Activated T-helper 1 cell treated with anti-CD3 and anti-CD28 coated beads, Interleukin-12 subunit alpha, Interleukin-12 subunit beta, Interleukin-2, Interleukin-4 antibody, amounts not matched to agents 30 ng/mL and 10 ng/mL and 1 ng/mL, durations not matched to agents 14 hours and 24 hours and 36 hours (primary cell): Measurements from ENCODE around the gene PIGR. TPM values are rescaled to one million over a fixed set of nuclear protein-coding genes. Genes with fewer than 3 reads are reported as not detected.

Experiments used
- DNase-seq: peaks from one replicate; pipeline ENCODE4 v3.0.0; 2021; ENCODE audit warnings: low spot score
- H3K27ac Mint-ChIP-seq: one replicate; pipeline ENCODE4 v1.8.0; 2021; ENCODE audit warnings: mild to moderate bottlenecking, mixed read lengths
- H3K27me3 Mint-ChIP-seq: one replicate; pipeline ENCODE4 v1.8.0; 2022; ENCODE audit warnings: mild to moderate bottlenecking, moderate library complexity, mixed read lengths; ENCODE audit not compliant: insufficient read depth
- H3K36me3 Mint-ChIP-seq: one replicate; pipeline ENCODE4 v1.8.0; 2021; ENCODE audit warnings: low read depth, mixed read lengths
- H3K4me1 Mint-ChIP-seq: one replicate; pipeline ENCODE4 v1.8.0; 2021; ENCODE audit warnings: low read depth, mixed read lengths
- H3K4me3 Mint-ChIP-seq: one replicate; pipeline ENCODE4 v1.8.0; 2021; ENCODE audit warnings: mild to moderate bottlenecking, moderate library complexity, mixed read lengths
- H3K9me3 Mint-ChIP-seq: one replicate; pipeline ENCODE4 v1.8.0; 2021; ENCODE audit warnings: mixed read lengths
- intact Hi-C: fragments of 100-400 bp; cut with micrococcal nuclease; formaldehyde crosslinking; loops from one replicate; pipeline ENCODE4 v1.15.1; 2024
- total RNA-seq: library from RNA; stranded (reverse); gene quantifications from 2 replicates; pipeline ENCODE4 v1.2.3, GENCODE V29; 2022

PIGR gene
- total RNA-seq, 1 donor from 2014 or later: not detected

GRCh38 chr1:206971029-206971655, 24.9 kb upstream of the PIGR start:
- Mint-ChIP-seq H3K36me3 (no peaks in the 10 kb centered on the region), H3K27ac (no peak overlapping the region), H3K27me3 (peaks cover 25% of the 10 kb centered on the region), H3K4me1 (peaks cover 23% of the 10 kb centered on the region), H3K4me3 (no peak overlapping the region), H3K9me3 (no peaks in the 10 kb centered on the region)
- intact Hi-C loops: no loop called here
- no peak for DNase-seq

GRCh38 chr1:206970446-206970845, 24.2 kb upstream of the PIGR start, which contains the start of gene FCAMR:
TSS of gene FCAMR (minus strand) at chr1:206970460. CDS start at chr1:206970125, 335 bp downstream.
- H3K4me1 Mint-ChIP-seq: peaks cover 30% of the 10 kb centered on the region
- DNase-seq: no peak

GRCh38 chr1:206969090-206969489, 22.8 kb upstream of the PIGR start:
- no peaks in the 10 kb centered on the region for H3K36me3 Mint-ChIP-seq
- H3K4me1 Mint-ChIP-seq: peaks cover 32% of the 10 kb centered on the region
- H3K9me3 Mint-ChIP-seq: no peaks in the 10 kb centered on the region
- no peak overlapping the region for H3K27ac Mint-ChIP-seq
- DNase-seq: no peak
- H3K27me3 Mint-ChIP-seq: peaks cover 25% of the 10 kb centered on the region
- intact Hi-C loops: no loop called here
- no peak overlapping the region for H3K4me3 Mint-ChIP-seq

More at GRCh38 chr1:206970446-206970845, 24.2 kb upstream of the PIGR start, which contains the start of gene FCAMR:
- Mint-ChIP-seq H3K27ac (no peak within 1 kb of the TSS), H3K36me3 (no peaks in the 10 kb centered on the region), H3K4me3 (no peak within 1 kb of the TSS), H3K9me3 (no peaks in the 10 kb centered on the region), H3K27me3 (peaks cover 25% of the 10 kb centered on the region)
- intact Hi-C loops: no loop called here

- peaks cover 3% of the 10 kb centered on the region for H3K36me3 Mint-ChIP-seq
- DNase-seq: no peak
- H3K27ac Mint-ChIP-seq: peak overlapping the region; percentile 49
- peaks cover 44% of the 10 kb centered on the region for H3K4me1 Mint-ChIP-seq
- H3K27me3 Mint-ChIP-seq: peaks cover 19% of the 10 kb centered on the region
- intact Hi-C loops: no loop called here
- H3K9me3 Mint-ChIP-seq: no peaks in the 10 kb centered on the region
- H3K4me3 Mint-ChIP-seq: peak overlapping the region; percentile 64
These were observed 21.0 kb upstream of the PIGR start for GRCh38 chr1:206967096-206967849.

GRCh38 chr1:206965781-206966180, 19.5 kb upstream of the PIGR start:
- no peak for DNase-seq
- Mint-ChIP-seq H3K9me3 (no peaks in the 10 kb centered on the region), H3K27me3 (peaks cover 16% of the 10 kb centered on the region), H3K4me1 (peaks cover 50% of the 10 kb centered on the region), H3K27ac (no peak overlapping the region), H3K36me3 (peaks cover 3% of the 10 kb centered on the region), H3K4me3 (no peak overlapping the region)
- intact Hi-C loops: no loop called here

- H3K9me3 Mint-ChIP-seq: no peaks in the 10 kb centered on the region
- intact Hi-C loops: no loop called here
- peaks cover 50% of the 10 kb centered on the region for H3K4me1 Mint-ChIP-seq
These were observed 17.5 kb upstream of the PIGR start for GRCh38 chr1:206963740-206964139.

GRCh38 chr1:206963119-206963712, 16.9 kb upstream of the PIGR start:
- Mint-ChIP-seq H3K4me3 (no peak overlapping the region), H3K27me3 (no peaks in the 10 kb centered on the region), H3K27ac (no peak overlapping the region), H3K9me3 (no peaks in the 10 kb centered on the region), H3K36me3 (peaks cover 3% of the 10 kb centered on the region), H3K4me1 (peaks cover 44% of the 10 kb centered on the region)
- DNase-seq: no peak
- intact Hi-C loops: no loop called here

More at GRCh38 chr1:206963740-206964139, 17.5 kb upstream of the PIGR start:
- H3K27ac Mint-ChIP-seq: no peak overlapping the region
- H3K4me3 Mint-ChIP-seq: no peak overlapping the region
- DNase-seq: no peak
- peaks cover 1% of the 10 kb centered on the region for H3K27me3 Mint-ChIP-seq
- peaks cover 3% of the 10 kb centered on the region for H3K36me3 Mint-ChIP-seq

- Mint-ChIP-seq H3K4me1 (peaks cover 35% of the 10 kb centered on the region), H3K9me3 (no peaks in the 10 kb centered on the region), H3K27me3 (no peaks in the 10 kb centered on the region), H3K36me3 (peaks cover 3% of the 10 kb centered on the region), H3K4me3 (no peak overlapping the region), H3K27ac (peak overlapping the region; percentile 11)
- intact Hi-C loops: no loop called here
- no peak for DNase-seq
These were observed 16.0 kb upstream of the PIGR start for GRCh38 chr1:206962272-206962671.

- Mint-ChIP-seq H3K9me3 (no peaks in the 10 kb centered on the region), H3K36me3 (peaks cover 3% of the 10 kb centered on the region), H3K4me1 (peaks cover 29% of the 10 kb centered on the region), H3K27ac (no peak overlapping the region), H3K4me3 (no peak overlapping the region), H3K27me3 (no peaks in the 10 kb centered on the region)
- intact Hi-C loops: no loop called here
- no peak for DNase-seq
These were observed 15.4 kb upstream of the PIGR start for GRCh38 chr1:206961668-206962067.

- no peak for DNase-seq
- peaks cover 26% of the 10 kb centered on the region for H3K4me1 Mint-ChIP-seq
- H3K4me3 Mint-ChIP-seq: no peak overlapping the region
- H3K27ac Mint-ChIP-seq: no peak overlapping the region
- H3K9me3 Mint-ChIP-seq: no peaks in the 10 kb centered on the region
- intact Hi-C loops: no loop called here
- H3K27me3 Mint-ChIP-seq: no peaks in the 10 kb centered on the region
- peaks cover 3% of the 10 kb centered on the region for H3K36me3 Mint-ChIP-seq
These were observed 14.6 kb upstream of the PIGR start for GRCh38 chr1:206960676-206961386.

- no peaks in the 10 kb centered on the region for H3K27me3 Mint-ChIP-seq
- intact Hi-C loops: no loop called here
- no peak overlapping the region for H3K27ac Mint-ChIP-seq
- H3K4me3 Mint-ChIP-seq: no peak overlapping the region
- no peak for DNase-seq
- no peaks in the 10 kb centered on the region for H3K36me3 Mint-ChIP-seq
- H3K4me1 Mint-ChIP-seq: peaks cover 32% of the 10 kb centered on the region
- H3K9me3 Mint-ChIP-seq: no peaks in the 10 kb centered on the region
These were observed 11.9 kb upstream of the PIGR start for GRCh38 chr1:206958144-206958543.

- H3K4me1 Mint-ChIP-seq: peaks cover 27% of the 10 kb centered on the region
- no peak overlapping the region for H3K4me3 Mint-ChIP-seq
- H3K36me3 Mint-ChIP-seq: no peaks in the 10 kb centered on the region
- no peaks in the 10 kb centered on the region for H3K27me3 Mint-ChIP-seq
- DNase-seq: no peak
- no peak overlapping the region for H3K27ac Mint-ChIP-seq
- intact Hi-C loops: no loop called here
- H3K9me3 Mint-ChIP-seq: no peaks in the 10 kb centered on the region
These were observed 11.4 kb upstream of the PIGR start for GRCh38 chr1:206957639-206958038.
